IPS-20b (cell line): ENCODE results near the gene LHFPL2.
"Not testable (repeated sequence)": the region's sequence is repeated elsewhere in the genome, so short reads cannot be mapped to it uniquely, and the experiment has no call there.

Experiments used
- H3K27ac ChIP-seq: one replicate; pipeline ENCODE4 v1.5.1; 2013; ENCODE audit warnings: low read length
- H3K27me3 ChIP-seq: 2 replicates; pipeline ENCODE4 v1.6.1; 2013; ENCODE audit warnings: mild to moderate bottlenecking, low read length, inconsistent platforms; ENCODE audit not compliant: insufficient read depth
- H3K36me3 ChIP-seq: 2 replicates; pipeline ENCODE4 v1.6.1; 2013; ENCODE audit warnings: low read depth, mild to moderate bottlenecking, inconsistent platforms, low read length, moderate library complexity; ENCODE audit not compliant: insufficient read depth
- H3K4me1 ChIP-seq: 2 replicates; pipeline ENCODE4 v1.6.1; 2013; ENCODE audit warnings: mild to moderate bottlenecking, control low read depth, inconsistent platforms, low read length, moderate library complexity; ENCODE audit not compliant: insufficient read depth
- H3K4me3 ChIP-seq: 2 replicates; pipeline ENCODE4 v1.5.1; 2013; ENCODE audit warnings: mild to moderate bottlenecking, low read length, inconsistent platforms
- H3K9ac ChIP-seq: 2 replicates; pipeline ENCODE4 v1.6.1; 2013; ENCODE audit warnings: low read depth, mild to moderate bottlenecking, inconsistent platforms, low read length, moderate library complexity
- H3K9me3 ChIP-seq: 2 replicates; pipeline ENCODE4 v1.6.1; 2013; ENCODE audit warnings: mild to moderate bottlenecking, low read depth, low read length, inconsistent platforms; ENCODE audit not compliant: insufficient read depth

LHFPL2 gene

GRCh38 chr5:78677777-78678668 is 29.5 kb upstream of the LHFPL2 start:
- Histone ChIP-seq H3K27ac (no peak overlapping the region), H3K9ac (no peak overlapping the region), H3K27me3 (no peaks in the 10 kb centered on the region), H3K36me3 (no peaks in the 10 kb centered on the region), H3K9me3 (peaks cover 6% of the 10 kb centered on the region), H3K4me1 (no peaks in the 10 kb centered on the region), H3K4me3 (no peak overlapping the region)

- Histone ChIP-seq H3K36me3 (no peaks in the 10 kb centered on the region), H3K27ac (no peak overlapping the region), H3K9ac (no peak overlapping the region), H3K27me3 (no peaks in the 10 kb centered on the region), H3K4me3 (no peak overlapping the region), H3K4me1 (no peaks in the 10 kb centered on the region), H3K9me3 (no peaks in the 10 kb centered on the region)
Observed at GRCh38 chr5:78675956-78676730, 27.6 kb upstream of the LHFPL2 start.

GRCh38 chr5:78673827-78674226 is 25.3 kb upstream of the LHFPL2 start:
- H3K27ac ChIP-seq, H3K4me1 ChIP-seq, H3K9me3 ChIP-seq, H3K27me3 ChIP-seq, H3K9ac ChIP-seq, H3K36me3 ChIP-seq, H3K4me3 ChIP-seq: not testable (repeated sequence)

GRCh38 chr5:78672154-78672553 is 23.6 kb upstream of the LHFPL2 start:
- no peak overlapping the region for H3K27ac ChIP-seq
- H3K27me3 ChIP-seq, result no peaks in the 10 kb centered on the region
- no peaks in the 10 kb centered on the region for H3K9me3 ChIP-seq
- H3K4me3 ChIP-seq, result no peak overlapping the region
- H3K4me1 ChIP-seq, result no peaks in the 10 kb centered on the region
- H3K36me3 ChIP-seq, result no peaks in the 10 kb centered on the region
- H3K9ac ChIP-seq, result no peak overlapping the region

- no peak overlapping the region for H3K4me3 ChIP-seq
- H3K27ac ChIP-seq, result no peak overlapping the region
- H3K4me1 ChIP-seq, result no peaks in the 10 kb centered on the region
- no peak overlapping the region for H3K9ac ChIP-seq
- no peaks in the 10 kb centered on the region for H3K36me3 ChIP-seq
- no peaks in the 10 kb centered on the region for H3K9me3 ChIP-seq
- no peaks in the 10 kb centered on the region for H3K27me3 ChIP-seq
Observed at GRCh38 chr5:78671609-78672008, 23.0 kb upstream of the LHFPL2 start.

- Histone ChIP-seq H3K4me3 (no peak overlapping the region), H3K27ac (no peak overlapping the region), H3K36me3 (no peaks in the 10 kb centered on the region), H3K27me3 (no peaks in the 10 kb centered on the region), H3K9me3 (no peaks in the 10 kb centered on the region), H3K4me1 (0 out of 2 replicates have a peak, but pooled peaks cover 2% of the 10 kb centered on the region), H3K9ac (no peak overlapping the region)
Observed at GRCh38 chr5:78670701-78671269, 22.2 kb upstream of the LHFPL2 start.

GRCh38 chr5:78669331-78669730 is 20.8 kb upstream of the LHFPL2 start:
- Histone ChIP-seq H3K4me3 (no peak overlapping the region), H3K9me3 (no peaks in the 10 kb centered on the region), H3K9ac (no peak overlapping the region), H3K4me1 (0 out of 2 replicates have a peak, but pooled peaks cover 2% of the 10 kb centered on the region), H3K27ac (no peak overlapping the region), H3K27me3 (no peaks in the 10 kb centered on the region), H3K36me3 (no peaks in the 10 kb centered on the region)

- Histone ChIP-seq H3K36me3 (no peaks in the 10 kb centered on the region), H3K27me3 (no peaks in the 10 kb centered on the region), H3K4me3 (no peak overlapping the region), H3K27ac (no peak overlapping the region), H3K9me3 (no peaks in the 10 kb centered on the region), H3K4me1 (0 out of 2 replicates have a peak, but pooled peaks cover 2% of the 10 kb centered on the region), H3K9ac (no peak overlapping the region)
Observed at GRCh38 chr5:78667461-78668103, 19.0 kb upstream of the LHFPL2 start.

GRCh38 chr5:78666975-78667374 is 18.4 kb upstream of the LHFPL2 start:
- H3K9me3 ChIP-seq, H3K36me3 ChIP-seq, H3K27ac ChIP-seq, H3K4me3 ChIP-seq, H3K4me1 ChIP-seq, H3K27me3 ChIP-seq, H3K9ac ChIP-seq: not testable (repeated sequence)

- Histone ChIP-seq H3K36me3 (no peaks in the 10 kb centered on the region), H3K4me1 (0 out of 2 replicates have a peak, but pooled peaks cover 2% of the 10 kb centered on the region), H3K9me3 (no peaks in the 10 kb centered on the region), H3K4me3 (no peak overlapping the region), H3K9ac (no peak overlapping the region), H3K27me3 (no peaks in the 10 kb centered on the region), H3K27ac (no peak overlapping the region)
Observed at GRCh38 chr5:78666041-78666444, 17.5 kb upstream of the LHFPL2 start.

- Histone ChIP-seq H3K36me3 (no peaks in the 10 kb centered on the region), H3K4me1 (0 out of 2 replicates have a peak, but pooled peaks cover 2% of the 10 kb centered on the region), H3K9ac (no peak overlapping the region), H3K4me3 (no peak overlapping the region), H3K27me3 (no peaks in the 10 kb centered on the region), H3K27ac (no peak overlapping the region), H3K9me3 (no peaks in the 10 kb centered on the region)
Observed at GRCh38 chr5:78665534-78665933, 17.0 kb upstream of the LHFPL2 start.
